HCT116 (cell line): ENCODE measurements around the gene CPNE4. TPM values are rescaled to one million over a fixed set of nuclear protein-coding genes. Genes with fewer than 3 reads are reported as not detected.

Experiments used
- ATAC-seq: fragments of 200-7000 bp; cut with Tn5 transposase; 2 replicates; pipeline ENCODE4 v1.9.1; 2020; ENCODE audit warnings: mild to moderate bottlenecking, moderate library complexity
- BruUV-seq: library from RNA; stranded (reverse); fragments of 400-500 nt; replicated peaks from 2 replicates; lab custom pipeline; 2021; lab: Mats Ljungman, UMichigan
- CTCF ChIA-PET: fragments of 300-600 bp; sonication (Branson Sonifier 250); formaldehyde crosslinking; loops from one replicate; lab custom pipeline; 2021; ENCODE audit warnings: antibody characterized with exemption; lab: Charles Lee
- POLR2A ChIA-PET: fragments of 300-600, 350-600 bp; sonication (Branson Sonifier 250); formaldehyde crosslinking; loops from one replicate; lab custom pipeline; 2021; ENCODE audit warnings: antibody characterized with exemption; lab: Charles Lee
- RAD21 ChIA-PET, 2 experiments: fragments of 300-600 bp; sonication (Branson Sonifier 250); formaldehyde crosslinking; loops; one replicate each; lab custom pipeline; 2023; ENCODE audit warnings: low total read pairs in 2 of 2; ENCODE audit not compliant: uncharacterized antibody in 2 of 2, unreplicated experiment in 2 of 2, low non-redundant PET in 1 of 2; lab: Charles Lee
- DNase-seq: peaks from one replicate; pipeline ENCODE4 v3.0.0-alpha.2; 2010; ENCODE audit warnings: low read depth, low spot score
- H2AFZ ChIP-seq: fragments of 200-600 bp; shearing (Covaris generic), sonication (generic); 2 replicates; pipeline ENCODE4 v1.6.1; 2017; ENCODE audit warnings: low read depth, mixed run types, mixed read lengths, antibody characterized with exemption, low read length; ENCODE audit not compliant: poor library complexity, severe bottlenecking
- H3K27ac ChIP-seq: 2 replicates; pipeline ENCODE4 v1.5.1; 2012; ENCODE audit warnings: low read depth, low read length
- H3K27me3 ChIP-seq: fragments of 200-600 bp; sonication (generic); 2 replicates; pipeline ENCODE4 v1.6.1; 2016; ENCODE audit warnings: mixed run types, low read length, mixed read lengths; ENCODE audit not compliant: insufficient read depth
- H3K36me3 ChIP-seq, 2 experiments: fragments of 200-500 bp in 1 of 2; fragments of 200-600 bp in 1 of 2; sonication (Bioruptor generic) in 1 of 2; sonication (generic) in 1 of 2; 2 replicates each; pipeline versions ENCODE4 v1.5.1 to v1.6.1; 2014 to 2016; ENCODE audit warnings: low read length in 2 of 2, inconsistent platforms in 1 of 2, mixed read lengths in 1 of 2, mixed run types in 1 of 2; ENCODE audit not compliant: insufficient read depth in 2 of 2, control insufficient read depth in 1 of 2
- H3K4me1 ChIP-seq, 2 experiments: fragments of 200-600 bp in 1 of 2; sonication (generic) in 1 of 2; 2 replicates each; pipeline versions ENCODE4 v1.5.1 to v1.6.1; 2012 to 2017; ENCODE audit warnings: low read length in 2 of 2, inconsistent platforms in 1 of 2, mild to moderate bottlenecking in 1 of 2, mixed read lengths in 1 of 2, mixed run types in 1 of 2, moderate library complexity in 1 of 2; ENCODE audit not compliant: insufficient read depth in 2 of 2, control insufficient read depth in 1 of 2
- H3K4me2 ChIP-seq: fragments of 200-600 bp; sonication (generic); 2 replicates; pipeline ENCODE4 v1.6.1; 2017; ENCODE audit warnings: mixed run types, low read length, mixed read lengths
- H3K4me3 ChIP-seq, 2 experiments: fragments of 200-600 bp in 1 of 2; sonication (generic) in 1 of 2; replicated peaks in 1 of 2; 2 replicates each; pipeline ENCODE4 v1.5.1; 2011 to 2016; ENCODE audit warnings: low read length in 2 of 2, control low read depth in 1 of 2, low read depth in 1 of 2, mild to moderate bottlenecking in 1 of 2, mixed read lengths in 1 of 2, mixed run types in 1 of 2
- H3K79me2 ChIP-seq: fragments of 200-600 bp; sonication (generic); 2 replicates; pipeline ENCODE4 v1.6.1; 2017; ENCODE audit warnings: mild to moderate bottlenecking, mixed run types, low read length, moderate library complexity, mixed read lengths; ENCODE audit not compliant: insufficient read depth
- H3K9ac ChIP-seq: fragments of 200-600 bp; sonication (generic); 2 replicates; pipeline ENCODE4 v1.6.1; 2016; ENCODE audit warnings: low read length, mixed read lengths
- H3K9me2 ChIP-seq: fragments of 200-600 bp; sonication (generic), shearing (Covaris generic); 2 replicates; pipeline ENCODE4 v1.6.1; 2017; ENCODE audit warnings: mixed run types, mild to moderate bottlenecking, moderate library complexity; ENCODE audit not compliant: insufficient read depth
- H3K9me3 ChIP-seq, 2 experiments: fragments of 200-500 bp in 1 of 2; fragments of 200-600 bp in 1 of 2; sonication (Bioruptor generic) in 1 of 2; sonication (generic) in 1 of 2; 2 replicates each; pipeline ENCODE4 v1.6.1; 2014 to 2017; ENCODE audit warnings: low read length in 2 of 2, mixed read lengths in 2 of 2, inconsistent platforms in 1 of 2, low read depth in 1 of 2, mild to moderate bottlenecking in 1 of 2, mixed run types in 1 of 2, moderate library complexity in 1 of 2; ENCODE audit not compliant: control insufficient read depth in 1 of 2, insufficient read depth in 1 of 2
- H4K20me1 ChIP-seq: fragments of 200-600 bp; sonication (generic), shearing (Covaris generic); 2 replicates; pipeline ENCODE4 v1.6.1; 2017; ENCODE audit warnings: mixed run types, mild to moderate bottlenecking, moderate library complexity; ENCODE audit not compliant: insufficient read depth
- CEBPB ChIP-seq: IDR thresholded peaks from 2 replicates; pipeline ENCODE4 v1.6.1; 2012; ENCODE audit warnings: low read depth
- EZH2 ChIP-seq: fragments of 200-600 bp; sonication (generic); IDR thresholded peaks from 2 replicates; pipeline ENCODE4 v1.6.1; 2017; ENCODE audit warnings: antibody characterized with exemption, mixed run types
- EZH2phosphoT487 ChIP-seq: fragments of 200-600 bp; IDR thresholded peaks from 2 replicates; pipeline ENCODE4 v1.6.1; 2018; ENCODE audit warnings: antibody characterized with exemption, borderline replicate concordance
- JUND ChIP-seq: IDR thresholded peaks from 2 replicates; pipeline ENCODE4 v1.6.1; 2012
- POLR2A ChIP-seq: IDR thresholded peaks from 2 replicates; pipeline ENCODE4 v1.7.0; 2011; ENCODE audit warnings: borderline replicate concordance; ENCODE audit not compliant: insufficient read depth, insufficient read length; ENCODE audit errors: extremely low read depth
- POLR2AphosphoS5 ChIP-seq: IDR thresholded peaks from 2 replicates; pipeline ENCODE4 v1.6.1; 2011; ENCODE audit warnings: mild to moderate bottlenecking, low read depth, low read length, moderate library complexity
- SIN3A ChIP-seq: IDR thresholded peaks from 2 replicates; pipeline ENCODE4 v1.6.1; 2012; ENCODE audit warnings: low read depth
- SP1 ChIP-seq: IDR thresholded peaks from 2 replicates; pipeline ENCODE4 v1.6.1; 2012; ENCODE audit warnings: low read depth
- intact Hi-C: fragments of 100-400 bp; cut with micrococcal nuclease; formaldehyde crosslinking; loops from 2 replicates; pipeline ENCODE4 v1.10.0; 2022
- total RNA-seq: library from RNA; stranded (reverse); gene quantifications from one replicate; pipeline ENCODE4 v1.2.1, GENCODE V29; 2021; ENCODE audit not compliant: unreplicated experiment
- TF ChIP-seq, protein P1 (sequence below): IDR thresholded peaks from 2 replicates; pipeline ENCODE4 v1.6.1; 2012; ENCODE audit warnings: low read depth
- TF ChIP-seq, protein P2 (sequence below), 3 experiments: fragments of 200-600 bp in 1 of 3; sonication (generic) in 1 of 3; IDR thresholded peaks in 2 of 3; conservative IDR thresholded peaks in 1 of 3; 2 replicates each; pipeline ENCODE4 v1.5.1; 2012 to 2017; ENCODE audit warnings: low read depth in 2 of 3, low read length in 2 of 3, antibody characterized with exemption in 1 of 3, borderline replicate concordance in 1 of 3, control low read depth in 1 of 3, mild to moderate bottlenecking in 1 of 3, mixed read lengths in 1 of 3, mixed run types in 1 of 3, moderate library complexity in 1 of 3; ENCODE audit not compliant: insufficient read depth in 1 of 3
- TF ChIP-seq, protein P3 (sequence below): IDR thresholded peaks from 2 replicates; pipeline ENCODE4 v1.6.1; 2011; ENCODE audit warnings: mild to moderate bottlenecking, low read length, moderate library complexity; ENCODE audit not compliant: insufficient replicate concordance; ENCODE audit errors: extremely low read depth
- TF ChIP-seq, protein P4 (sequence below): IDR thresholded peaks from 2 replicates; pipeline ENCODE4 v1.6.1; 2012
- TF ChIP-seq, protein P5 (sequence below): IDR thresholded peaks from 2 replicates; pipeline ENCODE4 v1.6.1; 2012

The CPNE4 gene
- total RNA-seq, 1 experiment from 2014 or later, result not detected

DNA sequence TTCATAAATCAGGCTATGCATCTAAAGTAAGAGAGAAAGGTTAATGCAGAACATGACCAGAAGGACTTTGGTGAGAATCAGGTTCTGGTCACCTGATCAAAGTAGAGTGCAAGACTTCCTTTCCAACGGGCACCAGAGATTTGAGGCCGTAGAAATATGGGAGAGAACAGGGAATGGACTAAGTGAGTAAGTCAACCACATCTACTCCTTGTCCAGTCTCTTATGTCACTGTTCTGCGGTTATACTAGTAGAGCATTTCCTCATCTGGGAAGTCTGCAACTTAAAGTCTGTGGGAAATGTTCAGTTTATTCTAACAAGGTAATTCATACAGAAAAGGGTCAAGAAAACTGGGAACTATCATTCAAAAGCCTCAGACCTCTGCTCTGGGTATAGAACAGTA lies 232.8 kb downstream of the CPNE4 start (continued):
- TF ChIP-seq, protein P1, sequence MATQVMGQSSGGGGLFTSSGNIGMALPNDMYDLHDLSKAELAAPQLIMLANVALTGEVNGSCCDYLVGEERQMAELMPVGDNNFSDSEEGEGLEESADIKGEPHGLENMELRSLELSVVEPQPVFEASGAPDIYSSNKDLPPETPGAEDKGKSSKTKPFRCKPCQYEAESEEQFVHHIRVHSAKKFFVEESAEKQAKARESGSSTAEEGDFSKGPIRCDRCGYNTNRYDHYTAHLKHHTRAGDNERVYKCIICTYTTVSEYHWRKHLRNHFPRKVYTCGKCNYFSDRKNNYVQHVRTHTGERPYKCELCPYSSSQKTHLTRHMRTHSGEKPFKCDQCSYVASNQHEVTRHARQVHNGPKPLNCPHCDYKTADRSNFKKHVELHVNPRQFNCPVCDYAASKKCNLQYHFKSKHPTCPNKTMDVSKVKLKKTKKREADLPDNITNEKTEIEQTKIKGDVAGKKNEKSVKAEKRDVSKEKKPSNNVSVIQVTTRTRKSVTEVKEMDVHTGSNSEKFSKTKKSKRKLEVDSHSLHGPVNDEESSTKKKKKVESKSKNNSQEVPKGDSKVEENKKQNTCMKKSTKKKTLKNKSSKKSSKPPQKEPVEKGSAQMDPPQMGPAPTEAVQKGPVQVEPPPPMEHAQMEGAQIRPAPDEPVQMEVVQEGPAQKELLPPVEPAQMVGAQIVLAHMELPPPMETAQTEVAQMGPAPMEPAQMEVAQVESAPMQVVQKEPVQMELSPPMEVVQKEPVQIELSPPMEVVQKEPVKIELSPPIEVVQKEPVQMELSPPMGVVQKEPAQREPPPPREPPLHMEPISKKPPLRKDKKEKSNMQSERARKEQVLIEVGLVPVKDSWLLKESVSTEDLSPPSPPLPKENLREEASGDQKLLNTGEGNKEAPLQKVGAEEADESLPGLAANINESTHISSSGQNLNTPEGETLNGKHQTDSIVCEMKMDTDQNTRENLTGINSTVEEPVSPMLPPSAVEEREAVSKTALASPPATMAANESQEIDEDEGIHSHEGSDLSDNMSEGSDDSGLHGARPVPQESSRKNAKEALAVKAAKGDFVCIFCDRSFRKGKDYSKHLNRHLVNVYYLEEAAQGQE, result no peak
- TF ChIP-seq POLR2A, result no peak
- no peak for TF ChIP-seq SP1

DNA sequence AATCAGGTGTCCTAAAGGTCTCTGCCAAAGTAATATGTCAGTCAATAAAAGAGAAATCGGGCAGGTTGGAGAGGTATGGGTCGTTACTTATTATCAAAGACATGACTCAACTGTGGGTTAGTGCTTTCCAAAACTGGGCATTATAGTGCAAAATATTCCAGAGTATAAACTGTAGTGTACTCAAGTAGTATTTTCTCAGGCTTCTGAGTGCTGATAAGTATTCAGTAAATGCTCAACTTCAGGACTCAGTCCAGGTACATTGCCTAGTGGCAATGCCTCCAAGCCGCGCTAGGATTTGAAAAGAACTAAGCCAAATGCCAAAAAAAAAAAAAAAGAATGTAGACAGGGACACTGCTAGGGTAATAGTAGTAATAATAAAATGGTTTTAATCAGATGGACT lies 233.2 kb downstream of the CPNE4 start:
- CTCF ChIA-PET, result interaction anchor here (0.7 kb wide), 1 partner anchor 1165 kb away, joined by 3 read pairs; no protein-coding TSS in a partner anchor
- DNase-seq (no peak), ATAC-seq (no peak)
- no peaks in the 10 kb centered on the region for H3K4me1 ChIP-seq
- intact Hi-C loops, result no loop called here
- TF ChIP-seq, protein P2, sequence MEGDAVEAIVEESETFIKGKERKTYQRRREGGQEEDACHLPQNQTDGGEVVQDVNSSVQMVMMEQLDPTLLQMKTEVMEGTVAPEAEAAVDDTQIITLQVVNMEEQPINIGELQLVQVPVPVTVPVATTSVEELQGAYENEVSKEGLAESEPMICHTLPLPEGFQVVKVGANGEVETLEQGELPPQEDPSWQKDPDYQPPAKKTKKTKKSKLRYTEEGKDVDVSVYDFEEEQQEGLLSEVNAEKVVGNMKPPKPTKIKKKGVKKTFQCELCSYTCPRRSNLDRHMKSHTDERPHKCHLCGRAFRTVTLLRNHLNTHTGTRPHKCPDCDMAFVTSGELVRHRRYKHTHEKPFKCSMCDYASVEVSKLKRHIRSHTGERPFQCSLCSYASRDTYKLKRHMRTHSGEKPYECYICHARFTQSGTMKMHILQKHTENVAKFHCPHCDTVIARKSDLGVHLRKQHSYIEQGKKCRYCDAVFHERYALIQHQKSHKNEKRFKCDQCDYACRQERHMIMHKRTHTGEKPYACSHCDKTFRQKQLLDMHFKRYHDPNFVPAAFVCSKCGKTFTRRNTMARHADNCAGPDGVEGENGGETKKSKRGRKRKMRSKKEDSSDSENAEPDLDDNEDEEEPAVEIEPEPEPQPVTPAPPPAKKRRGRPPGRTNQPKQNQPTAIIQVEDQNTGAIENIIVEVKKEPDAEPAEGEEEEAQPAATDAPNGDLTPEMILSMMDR (IDR thresholded peaks at IDR 0.05 in 2 of 3, conservative IDR thresholded peaks at IDR 0.05 in 1 of 3; ENCODE audit: borderline replicate concordance in 1 of 3, insufficient read depth in 1 of 3, low read depth in 2 of 3, low read length in 2 of 3), result no peak
- TF ChIP-seq, protein P3, sequence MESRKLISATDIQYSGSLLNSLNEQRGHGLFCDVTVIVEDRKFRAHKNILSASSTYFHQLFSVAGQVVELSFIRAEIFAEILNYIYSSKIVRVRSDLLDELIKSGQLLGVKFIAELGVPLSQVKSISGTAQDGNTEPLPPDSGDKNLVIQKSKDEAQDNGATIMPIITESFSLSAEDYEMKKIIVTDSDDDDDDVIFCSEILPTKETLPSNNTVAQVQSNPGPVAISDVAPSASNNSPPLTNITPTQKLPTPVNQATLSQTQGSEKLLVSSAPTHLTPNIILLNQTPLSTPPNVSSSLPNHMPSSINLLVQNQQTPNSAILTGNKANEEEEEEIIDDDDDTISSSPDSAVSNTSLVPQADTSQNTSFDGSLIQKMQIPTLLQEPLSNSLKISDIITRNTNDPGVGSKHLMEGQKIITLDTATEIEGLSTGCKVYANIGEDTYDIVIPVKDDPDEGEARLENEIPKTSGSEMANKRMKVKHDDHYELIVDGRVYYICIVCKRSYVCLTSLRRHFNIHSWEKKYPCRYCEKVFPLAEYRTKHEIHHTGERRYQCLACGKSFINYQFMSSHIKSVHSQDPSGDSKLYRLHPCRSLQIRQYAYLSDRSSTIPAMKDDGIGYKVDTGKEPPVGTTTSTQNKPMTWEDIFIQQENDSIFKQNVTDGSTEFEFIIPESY, result no peak
- TF ChIP-seq, protein P1, result no peak
- TF ChIP-seq, protein P4, sequence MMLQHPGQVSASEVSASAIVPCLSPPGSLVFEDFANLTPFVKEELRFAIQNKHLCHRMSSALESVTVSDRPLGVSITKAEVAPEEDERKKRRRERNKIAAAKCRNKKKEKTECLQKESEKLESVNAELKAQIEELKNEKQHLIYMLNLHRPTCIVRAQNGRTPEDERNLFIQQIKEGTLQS, result no peak
- no peak for TF ChIP-seq CEBPB
- TF ChIP-seq SIN3A, result no peak
- TF ChIP-seq EZH2, result no peak
- no peak for TF ChIP-seq SP1
- no peak for TF ChIP-seq JUND
- no peak for TF ChIP-seq EZH2phosphoT487
- no peak for TF ChIP-seq POLR2AphosphoS5
- TF ChIP-seq, protein P5, sequence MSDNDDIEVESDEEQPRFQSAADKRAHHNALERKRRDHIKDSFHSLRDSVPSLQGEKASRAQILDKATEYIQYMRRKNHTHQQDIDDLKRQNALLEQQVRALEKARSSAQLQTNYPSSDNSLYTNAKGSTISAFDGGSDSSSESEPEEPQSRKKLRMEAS, result no peak
- no peaks in the 10 kb centered on the region for H3K9me3 ChIP-seq
- BruUV-seq, result no TSS peak
- no peaks in the 10 kb centered on the region for H3K79me2 ChIP-seq
- no peak overlapping the region for H3K27ac ChIP-seq
- H3K9ac ChIP-seq, result no peak overlapping the region
- peaks cover 49% of the 10 kb centered on the region for H3K27me3 ChIP-seq
- RAD21 ChIA-PET, result no interaction called here
- POLR2A ChIA-PET, result no interaction called here
- H3K4me3 ChIP-seq, result no peak overlapping the region
- no peaks in the 10 kb centered on the region for H4K20me1 ChIP-seq
- H3K36me3 ChIP-seq, result no peaks in the 10 kb centered on the region
- H2AFZ ChIP-seq, result no peak overlapping the region
- no peak overlapping the region for H3K4me2 ChIP-seq
- no peaks in the 10 kb centered on the region for H3K9me2 ChIP-seq
